Activated CD8-positive, alpha-beta memory T cell treated with anti-CD3 and anti-CD28 coated beads, Interleukin-2, amount 50 U/mL, for 48 hours (primary cell): ENCODE measurements around the gene YIF1A.
"Not testable (repeated sequence)": the region's sequence is repeated elsewhere in the genome, so short reads cannot be mapped to it uniquely, and the experiment has no call there.

Experiments used
- DNase-seq: peaks from one replicate; pipeline ENCODE4 v3.0.0-alpha.2; 2020

The YIF1A gene

DNA sequence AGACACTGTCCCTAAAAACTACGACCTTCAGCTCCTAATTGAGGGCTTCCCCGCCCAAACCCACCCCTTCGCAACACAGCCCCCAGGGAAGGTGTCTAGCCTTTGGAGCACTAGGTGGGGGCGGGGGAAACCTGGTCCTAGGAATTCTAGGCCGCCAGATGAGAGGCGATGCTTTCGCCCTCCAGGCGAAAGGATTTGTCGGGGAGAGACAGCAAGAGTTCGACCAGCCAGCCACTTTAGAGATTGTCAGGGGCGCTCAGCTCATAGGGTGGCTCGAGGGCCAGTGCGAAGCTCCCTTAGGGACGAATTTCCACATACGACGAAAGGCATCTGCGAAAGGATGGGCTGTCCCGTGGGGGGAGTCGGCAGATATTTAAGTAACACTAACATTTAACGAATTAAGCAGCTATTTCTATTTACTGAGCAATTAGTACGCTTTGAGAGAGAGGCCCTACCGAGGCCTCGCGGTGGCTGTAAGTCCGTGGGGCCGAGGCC is 22.6 kb upstream of the YIF1A start:
- DNase-seq: no peak

DNA sequence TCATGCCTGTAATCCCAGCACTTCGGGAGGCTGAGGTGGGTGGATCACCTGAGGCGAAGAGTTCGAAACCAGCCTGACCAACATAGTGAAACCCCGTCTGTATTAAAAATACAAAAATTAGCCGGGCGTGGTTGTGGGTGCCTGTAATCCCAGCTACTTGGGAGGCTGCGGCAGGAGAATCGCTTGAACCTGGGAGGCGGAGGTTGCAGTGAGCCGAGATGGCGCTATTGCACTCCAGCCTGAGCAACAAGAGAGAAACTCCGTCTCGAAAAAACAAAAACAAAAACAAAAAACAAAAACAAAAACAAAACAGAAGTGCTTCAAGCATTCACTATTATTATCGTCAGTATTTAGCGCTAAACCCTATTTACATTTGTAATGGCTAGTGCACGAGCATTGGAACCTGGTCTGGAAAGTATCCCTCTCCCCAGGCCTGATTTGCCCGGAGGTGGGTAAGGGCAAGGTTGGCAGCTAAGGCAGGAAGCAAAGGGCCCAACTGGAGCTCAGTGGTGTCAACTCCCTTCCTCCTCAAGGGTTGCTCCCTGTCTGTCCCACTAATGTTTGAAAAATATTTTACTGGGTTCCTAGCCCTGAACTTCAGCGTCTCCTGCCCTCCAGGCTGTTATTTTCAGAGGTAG is 22.0 kb upstream of the YIF1A start:
- not testable (repeated sequence) for DNase-seq

DNA sequence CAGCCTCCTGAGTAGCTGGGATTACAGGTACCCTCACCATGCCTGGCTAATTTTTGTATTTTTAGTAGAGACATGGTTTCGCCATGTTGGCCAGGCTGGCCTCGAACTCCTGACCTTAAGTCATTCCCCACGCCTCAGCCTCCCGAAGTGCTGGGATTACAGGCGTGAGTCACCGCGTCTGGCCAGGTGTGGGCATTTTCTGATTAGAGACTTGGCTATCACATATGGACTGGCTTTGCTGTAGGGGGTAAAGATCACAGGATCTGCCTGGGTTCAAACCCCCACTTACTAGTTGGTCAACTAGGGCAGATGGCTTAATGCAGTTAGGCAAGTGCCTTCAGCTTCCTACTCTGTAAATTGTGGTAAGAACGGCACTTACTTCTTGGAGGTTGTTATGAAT is 21.4 kb upstream of the YIF1A start:
- DNase-seq: no peak

- DNase-seq: no peak
Measured at GRCh38 chr11:66309475-66309874, 20.5 kb upstream of the YIF1A start.

DNA sequence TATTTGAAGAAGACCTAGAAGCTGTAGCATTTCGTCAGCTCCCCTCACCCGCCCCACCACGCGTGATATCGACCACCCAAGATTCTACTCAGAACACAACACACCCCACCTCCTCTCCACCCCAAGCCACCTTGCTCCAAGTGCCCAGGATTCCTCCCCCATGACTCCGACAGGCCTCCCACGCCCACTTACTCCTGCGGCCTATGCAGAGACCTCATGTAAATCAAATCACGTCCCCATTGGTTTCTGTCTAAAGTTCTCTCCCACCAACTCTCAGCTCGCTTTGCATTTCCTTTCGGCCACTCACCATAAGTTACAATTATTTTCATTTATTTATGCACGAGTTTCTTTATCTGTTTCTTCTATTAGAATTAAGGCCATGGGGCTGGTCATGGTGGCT is 13.7 kb upstream of the YIF1A start:
- DNase-seq: no peak

GRCh38 chr11:66299186-66299585 is 10.2 kb upstream of the YIF1A start:
- no peak for DNase-seq

GRCh38 chr11:66297610-66298009 is 8.7 kb upstream of the YIF1A start:
- no peak for DNase-seq

GRCh38 chr11:66294626-66295620 is 6.0 kb upstream of the YIF1A start:
- no peak for DNase-seq

- DNase-seq: no peak
Measured at GRCh38 chr11:66293777-66294625, 5.1 kb upstream of the YIF1A start.

GRCh38 chr11:66293352-66293751 is 4.4 kb upstream of the YIF1A start:
- DNase-seq: no peak

- DNase-seq: no peak
Measured at GRCh38 chr11:66292543-66293332, 3.8 kb upstream of the YIF1A start.

DNA sequence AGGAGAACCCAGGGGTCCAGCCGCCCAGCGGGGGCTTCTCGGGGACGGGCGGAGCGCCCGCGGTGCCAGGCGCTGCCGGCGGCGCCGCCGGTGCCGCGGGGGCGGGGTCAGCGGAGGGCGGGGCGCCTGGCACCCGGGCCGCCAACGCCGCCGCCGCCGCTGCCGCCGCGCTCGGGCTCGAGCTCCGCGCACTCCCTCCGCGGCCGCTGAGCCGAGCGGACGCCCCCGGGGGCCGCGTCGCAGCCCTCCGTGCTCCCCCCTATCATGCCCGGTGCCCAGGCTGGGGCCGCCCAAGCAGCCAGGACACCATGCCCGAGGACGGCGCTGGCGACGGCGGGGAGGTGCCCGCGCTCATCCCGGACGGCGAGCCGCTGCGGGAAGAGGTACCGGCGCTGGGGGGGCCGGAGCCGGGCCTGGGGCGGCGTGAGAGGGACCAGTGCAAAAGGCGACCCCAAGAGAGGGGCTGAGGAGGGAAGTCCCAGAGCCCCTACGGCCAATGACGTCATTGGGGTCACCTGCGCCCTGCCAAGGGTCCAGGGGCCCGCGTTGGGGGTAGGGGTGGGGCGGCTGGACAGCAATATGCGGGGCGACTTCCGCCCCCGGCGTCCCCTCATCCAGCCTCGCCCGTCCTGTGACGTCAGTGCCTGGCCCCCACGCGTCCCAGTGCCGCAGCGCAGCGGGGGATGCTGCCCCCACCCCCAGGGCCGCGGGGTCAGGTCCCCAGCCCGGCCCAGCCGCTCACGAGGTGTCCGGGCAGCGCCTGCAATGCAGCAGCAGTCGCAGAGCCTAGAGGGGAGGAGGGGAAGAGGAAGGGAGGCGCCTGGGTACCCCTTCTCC is 3.0 kb upstream of the YIF1A start, which contains the start of gene TMEM151A:
Gene TMEM151A (plus strand): TSS at position 189 of the 837 bp plus-strand sequence. CDS start 120 bp downstream, at position 309.
- DNase-seq: no peak

DNA sequence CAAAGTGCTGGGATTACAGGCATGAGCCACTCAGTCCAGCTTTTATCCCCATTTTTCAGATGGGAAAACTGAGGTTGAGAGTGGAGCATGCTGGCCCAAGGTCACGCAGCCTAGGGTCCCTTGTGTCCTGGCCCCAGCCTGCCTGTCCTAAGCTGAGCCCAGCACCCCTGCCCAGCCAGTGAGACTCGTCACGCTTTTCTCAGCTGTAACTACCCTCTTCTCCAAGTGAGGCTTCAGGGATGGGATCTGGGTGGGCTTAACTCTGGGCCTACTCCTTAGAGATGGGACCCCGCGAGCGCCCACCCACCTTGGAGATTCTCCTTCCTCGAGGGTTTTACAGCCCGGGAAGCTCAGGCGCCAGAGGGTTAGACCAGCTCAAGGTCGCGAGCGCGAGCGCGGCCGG is 2.4 kb upstream of the YIF1A start:
- no peak for DNase-seq

DNA sequence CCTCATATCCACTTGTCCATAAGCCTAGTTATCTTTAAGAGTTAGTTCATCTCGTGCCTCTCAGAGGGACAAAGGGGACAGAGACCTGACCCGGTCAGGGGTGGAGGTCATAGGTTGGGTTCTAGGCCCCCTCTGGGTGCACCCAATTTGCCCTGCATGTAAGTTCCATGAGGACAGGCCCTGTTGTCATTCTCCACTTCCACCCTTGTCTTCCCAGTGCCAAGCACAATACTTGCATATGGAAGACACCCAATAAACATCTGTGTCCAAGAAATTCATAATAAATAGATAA is 1.3 kb upstream of the YIF1A start:
- DNase-seq: no peak

- DNase-seq: peak; percentile 90
Measured at GRCh38 chr11:66289548-66290329, 796 bp upstream of the YIF1A start.

DNA sequence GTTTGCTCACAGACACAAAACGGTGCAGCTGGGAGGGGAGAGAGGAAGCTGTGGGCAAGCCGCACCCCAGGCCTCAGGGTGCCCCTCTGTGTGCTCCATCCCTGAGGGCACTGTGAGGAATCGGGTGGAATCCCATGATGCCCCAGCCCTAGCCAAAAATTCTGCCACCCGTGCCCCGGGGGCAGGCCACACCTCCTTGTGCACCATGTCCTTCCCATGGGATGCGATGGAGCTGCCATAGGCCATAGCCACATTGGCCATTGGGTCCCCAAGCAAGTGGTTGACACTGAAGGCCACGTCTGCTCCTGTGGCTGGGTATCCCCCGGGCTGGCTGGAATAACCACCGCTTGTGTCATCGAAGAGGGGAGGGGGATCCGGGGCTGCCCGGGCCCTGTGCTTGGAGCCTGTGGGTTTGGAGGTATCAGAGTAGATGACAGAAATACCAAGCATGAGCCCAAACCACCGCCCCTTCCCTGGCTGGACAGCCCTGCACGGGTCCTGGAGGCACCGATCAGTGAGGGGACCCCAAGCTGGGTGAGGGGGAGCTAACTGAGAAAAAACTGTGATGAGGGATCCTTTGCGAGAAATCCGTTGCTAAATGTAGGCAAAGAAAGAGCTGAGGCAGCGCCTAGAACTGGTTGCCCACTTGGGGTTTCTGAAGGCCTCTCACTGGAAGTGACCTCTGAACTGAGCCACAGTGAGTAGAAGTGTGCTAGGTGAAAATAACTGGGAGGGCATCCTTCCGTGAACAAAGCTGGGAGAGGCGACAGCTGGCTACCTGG is 863 bp downstream of the YIF1A start:
- DNase-seq: no peak

GRCh38 chr11:66287211-66287888 is 1.6 kb downstream of the YIF1A start:
- DNase-seq: no peak

DNA sequence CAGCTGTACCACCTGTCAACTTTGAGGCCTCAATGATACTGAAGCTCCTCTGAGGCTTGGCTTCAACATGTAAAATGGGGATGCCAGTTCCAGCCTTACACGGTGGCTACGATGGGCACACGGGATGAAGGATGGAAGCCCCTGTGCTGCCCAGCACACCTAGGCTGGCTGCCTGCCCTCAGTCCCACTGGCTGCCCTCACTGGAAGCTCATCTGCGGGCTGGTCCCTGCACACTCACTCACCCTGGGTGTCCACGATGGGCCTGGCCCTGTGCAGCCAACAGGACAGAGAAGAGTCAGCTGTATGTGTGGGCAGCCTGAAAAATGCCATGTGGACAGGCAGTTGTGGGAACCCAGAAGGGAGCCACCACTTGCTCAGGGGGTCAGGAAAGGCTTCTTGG is 2.2 kb downstream of the YIF1A start:
- no peak for DNase-seq
